Activated CD8-positive, alpha-beta T cell treated with anti-CD3 and anti-CD28 coated beads, Interleukin-2, amount 10 ng/mL, durations not matched to agents 7 days and 5 days (primary cell): ENCODE data around the gene CUBN. TPM values are rescaled to one million over a fixed set of nuclear protein-coding genes. Genes with fewer than 3 reads are reported as not detected.
A peak's percentile ranks its signal among the peaks of the same experiment; 100 is the strongest.

ENCODE experiments used
- ATAC-seq: fragments of 150-1000 bp; cut with Tn5 transposase; one replicate; pipeline ENCODE4 v1.10.0; 2021; ENCODE audit warnings: moderate library complexity
- CTCF ChIA-PET: fragments of 350-600 bp; sonication (Branson Sonifier 250); formaldehyde crosslinking; loops from one replicate; lab custom pipeline; 2021; ENCODE audit warnings: antibody characterized with exemption; lab: Charles Lee
- POLR2A ChIA-PET: fragments of 350-600 bp; sonication (Branson Sonifier 250); formaldehyde crosslinking; loops from one replicate; lab custom pipeline; 2021; ENCODE audit warnings: antibody characterized with exemption; lab: Charles Lee
- DNase-seq: peaks from one replicate; pipeline ENCODE4 v3.0.0-alpha.2; 2020
- H3K27ac Mint-ChIP-seq: one replicate; pipeline ENCODE4 v1.8.0; 2021; ENCODE audit warnings: mild to moderate bottlenecking, mixed read lengths
- H3K27me3 Mint-ChIP-seq: one replicate; pipeline ENCODE4 v1.8.0; 2021; ENCODE audit warnings: low read depth, mixed read lengths
- H3K36me3 Mint-ChIP-seq: one replicate; pipeline ENCODE4 v1.8.0; 2021; ENCODE audit warnings: low read depth, mixed read lengths
- H3K4me1 Mint-ChIP-seq: one replicate; pipeline ENCODE4 v1.8.0; 2021; ENCODE audit warnings: low read depth, mixed read lengths
- H3K4me3 Mint-ChIP-seq: one replicate; pipeline ENCODE4 v1.8.0; 2021; ENCODE audit warnings: mild to moderate bottlenecking, mixed read lengths
- H3K9me3 Mint-ChIP-seq: one replicate; pipeline ENCODE4 v1.8.0; 2022; ENCODE audit warnings: mixed read lengths; ENCODE audit not compliant: insufficient read depth
- total RNA-seq, 2 experiments: library from RNA; stranded (reverse); gene quantifications; one replicate each; pipeline ENCODE4 v1.2.3, GENCODE V29; 2021

CUBN gene
- total RNA-seq, 2 experiments from 2014 or later = 0.68 to 1.2 TPM

DNA sequence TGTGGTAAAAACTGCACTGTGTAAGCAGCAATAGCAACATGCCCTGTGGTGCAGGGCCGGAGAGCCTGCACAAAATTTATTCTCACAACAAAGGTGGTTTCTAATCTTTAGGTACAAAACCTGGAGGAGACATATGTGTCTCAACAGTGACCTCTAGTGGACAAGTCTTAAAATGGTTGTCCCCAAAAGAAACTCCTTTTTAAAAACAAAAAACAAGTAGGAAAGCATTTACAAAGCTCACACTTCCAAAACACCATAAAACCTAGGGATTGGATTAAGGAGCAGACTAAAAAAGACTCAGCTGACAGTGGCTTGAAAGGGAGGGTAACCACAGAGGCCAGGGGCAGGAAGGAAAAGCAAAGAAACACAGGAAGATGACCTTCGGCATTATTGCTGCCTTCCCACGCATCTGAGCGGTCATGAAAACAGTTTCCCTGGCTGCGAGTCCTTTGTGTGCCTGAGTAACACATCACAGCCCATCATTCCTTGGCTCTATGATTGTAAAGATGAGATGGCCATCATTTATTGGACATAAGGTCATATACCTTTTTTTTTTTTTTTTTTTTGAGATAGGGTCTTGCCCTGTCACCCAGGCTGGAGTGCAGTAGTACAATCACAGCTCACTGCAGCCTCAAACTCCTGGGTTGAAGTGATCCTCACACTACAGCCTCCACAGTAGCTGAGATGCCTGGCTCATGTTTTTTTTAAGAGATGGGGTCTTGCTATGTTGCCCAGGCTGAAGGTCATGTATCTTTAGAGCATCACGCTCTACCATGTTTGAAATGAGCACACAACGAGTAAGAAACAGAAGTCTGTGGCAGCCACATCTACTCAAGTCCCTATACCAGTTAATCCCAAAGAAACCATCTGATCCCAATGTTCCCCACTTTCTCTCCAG lies 351.9 kb downstream of the CUBN start:
- ChIA-PET CTCF (interaction anchor here (0.6 to 1.8 kb wide), 12 partner anchors 11 to 918 kb away, joined by 3 to 6 read pairs (median 3); partner anchors contain the start of genes MINDY3 and RSU1), POLR2A (no interaction called here)
- ATAC-seq (no peak), DNase-seq (peak; percentile 39)
- Mint-ChIP-seq H3K4me1 (peaks cover 20% of the 10 kb centered on the region), H3K9me3 (no peaks in the 10 kb centered on the region), H3K27ac (peak overlapping the region; percentile 34), H3K36me3 (peaks cover 5% of the 10 kb centered on the region), H3K27me3 (no peaks in the 10 kb centered on the region), H3K4me3 (no peak overlapping the region)

GRCh38 chr10:16776896-16777295 lies 352.7 kb downstream of the CUBN start:
- H3K27me3 Mint-ChIP-seq = no peaks in the 10 kb centered on the region
- no peak for DNase-seq
- peaks cover 20% of the 10 kb centered on the region for H3K4me1 Mint-ChIP-seq
- no peak overlapping the region for H3K4me3 Mint-ChIP-seq
- ChIA-PET CTCF (interaction anchor here (0.6 to 1.8 kb wide), 10 partner anchors 17 to 917 kb away, joined by 3 to 6 read pairs (median 3); partner anchors contain the start of genes MINDY3 and RSU1), POLR2A (no interaction called here)
- no peak for ATAC-seq
- H3K9me3 Mint-ChIP-seq = no peaks in the 10 kb centered on the region
- H3K27ac Mint-ChIP-seq = no peak overlapping the region
- peaks cover 5% of the 10 kb centered on the region for H3K36me3 Mint-ChIP-seq

Other genes with a start within 250 kb of the CUBN start
- 10 to 100 TPM; 11.6 to 13.6 TPM for gene TRDMT1, start 71.9 kb upstream of the CUBN start, total RNA-seq
- gene VIM, start 98.4 kb upstream of the CUBN start, total RNA-seq = 1,000 to 10,000 TPM; 2,550 to 2,568 TPM